HG02642 (cell line): ENCODE results near the gene CRAMP1.
A peak's percentile ranks its signal among the peaks of the same experiment; 100 is the strongest.

Experiments used
- ATAC-seq: cut with Tn5 transposase; IDR thresholded peaks from one replicate; pipeline ENCODE4 v1.9.1; 2021; ENCODE audit warnings: mild to moderate bottlenecking; ENCODE audit not compliant: unreplicated experiment, poor library complexity

CRAMP1 gene

DNA sequence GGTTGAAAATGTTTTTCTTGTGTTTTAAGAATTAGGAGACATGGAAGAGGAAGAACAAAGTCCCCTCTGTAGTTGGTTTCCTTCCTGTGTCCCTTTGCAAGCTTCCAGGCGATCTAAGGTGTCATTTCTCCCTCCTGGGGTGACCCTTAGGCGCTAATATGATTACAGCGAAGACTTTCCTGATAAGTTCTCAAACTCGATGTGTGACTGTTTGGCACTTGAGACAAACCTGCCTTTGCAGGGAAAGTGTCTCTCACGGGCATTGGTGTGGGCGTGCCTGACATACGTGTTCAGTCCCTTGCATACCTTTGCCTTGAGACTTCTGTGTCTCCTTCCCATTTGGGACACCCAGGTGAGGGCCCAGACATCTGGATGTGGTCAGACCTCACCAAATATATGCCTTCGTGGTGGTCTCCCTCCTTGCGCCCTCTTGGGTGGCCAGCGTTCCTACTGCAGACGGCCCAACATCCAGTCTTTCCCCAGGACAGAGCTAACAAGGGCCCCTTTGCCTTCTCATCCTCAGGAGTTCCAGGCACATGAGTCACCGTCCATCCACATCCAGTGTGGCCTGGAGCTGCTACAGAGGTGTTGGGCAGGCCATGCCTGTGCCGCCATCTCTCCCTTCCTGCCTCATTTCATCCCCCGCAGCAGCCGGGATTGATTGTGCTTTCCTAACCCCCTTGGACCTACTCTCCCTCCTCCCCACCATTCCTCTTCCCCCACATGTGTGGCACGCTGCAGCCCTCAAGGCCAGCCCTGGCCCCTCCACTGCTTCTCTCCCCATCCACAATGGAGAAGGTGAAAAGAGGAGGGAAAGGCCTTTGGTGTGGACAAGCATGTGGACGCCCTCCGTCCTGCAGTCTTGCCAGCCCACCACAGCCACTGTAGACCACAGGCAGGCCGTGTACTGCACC is 62.8 kb downstream of the CRAMP1 start:
- ATAC-seq, result no peak

- no peak for ATAC-seq
These were observed 64.5 kb downstream of the CRAMP1 start for GRCh38 chr16:1676661-1677060.

- no peak for ATAC-seq
These were observed 65.2 kb downstream of the CRAMP1 start for GRCh38 chr16:1677339-1677738.

DNA sequence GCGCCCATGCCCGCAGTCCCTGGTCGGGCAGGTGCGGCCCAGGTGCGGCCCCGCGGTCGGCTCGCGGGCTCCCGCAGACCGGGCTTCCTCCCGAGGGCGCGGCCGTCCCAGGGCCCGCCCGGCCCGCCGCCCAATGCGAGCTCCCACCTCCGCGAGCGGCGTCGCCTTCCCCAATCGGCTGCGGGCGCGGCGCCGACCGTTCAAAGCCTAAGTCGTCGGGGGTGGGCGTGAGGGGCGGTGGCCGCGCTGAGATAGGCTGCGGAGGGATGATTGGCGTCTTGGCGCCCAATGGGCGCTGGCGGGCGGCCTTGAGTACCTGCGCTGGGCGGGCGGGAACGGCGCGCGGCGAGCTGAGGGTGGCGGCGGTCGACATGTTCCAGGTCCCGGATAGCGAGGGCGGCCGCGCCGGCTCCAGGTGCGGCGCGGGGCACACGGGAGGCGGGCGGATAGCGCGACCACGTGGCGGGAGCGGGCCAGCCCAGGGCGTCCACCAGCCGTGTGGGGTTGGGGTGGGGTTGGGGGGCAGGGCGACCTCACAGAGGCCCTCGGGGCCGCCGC is 65.9 kb downstream of the CRAMP1 start, which contains the start of gene JPT2:
Gene JPT2, plus strand, starts transcription at position 338 of the 558 bp plus-strand sequence. Its CDS starts 34 bp downstream, at position 372.
- peak; percentile 92 for ATAC-seq

- ATAC-seq, result peak; percentile 14
These were observed 66.4 kb downstream of the CRAMP1 start for GRCh38 chr16:1678500-1679098.

GRCh38 chr16:1680361-1680760 is 68.2 kb downstream of the CRAMP1 start:
- ATAC-seq, result no peak

DNA sequence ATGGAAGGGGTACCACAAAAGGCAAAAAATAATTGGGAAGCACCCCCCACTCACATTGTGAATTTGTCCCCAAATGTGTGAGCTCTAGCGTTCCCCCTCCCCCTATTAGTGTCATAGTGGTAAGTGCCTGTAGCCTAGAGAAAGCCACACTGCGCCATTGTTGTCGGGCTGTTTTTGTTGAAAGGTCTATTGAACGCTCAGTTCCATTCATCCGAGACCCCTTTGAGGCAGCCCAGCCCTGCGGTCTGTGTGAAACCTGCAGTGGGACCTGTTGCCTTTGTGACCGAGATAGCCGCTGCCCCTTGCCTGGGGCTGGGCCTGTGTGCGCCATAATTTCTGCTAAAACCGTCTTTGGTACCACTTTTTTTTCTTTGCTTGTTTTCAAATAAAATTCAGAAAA is 68.9 kb downstream of the CRAMP1 start:
- no peak for ATAC-seq

DNA sequence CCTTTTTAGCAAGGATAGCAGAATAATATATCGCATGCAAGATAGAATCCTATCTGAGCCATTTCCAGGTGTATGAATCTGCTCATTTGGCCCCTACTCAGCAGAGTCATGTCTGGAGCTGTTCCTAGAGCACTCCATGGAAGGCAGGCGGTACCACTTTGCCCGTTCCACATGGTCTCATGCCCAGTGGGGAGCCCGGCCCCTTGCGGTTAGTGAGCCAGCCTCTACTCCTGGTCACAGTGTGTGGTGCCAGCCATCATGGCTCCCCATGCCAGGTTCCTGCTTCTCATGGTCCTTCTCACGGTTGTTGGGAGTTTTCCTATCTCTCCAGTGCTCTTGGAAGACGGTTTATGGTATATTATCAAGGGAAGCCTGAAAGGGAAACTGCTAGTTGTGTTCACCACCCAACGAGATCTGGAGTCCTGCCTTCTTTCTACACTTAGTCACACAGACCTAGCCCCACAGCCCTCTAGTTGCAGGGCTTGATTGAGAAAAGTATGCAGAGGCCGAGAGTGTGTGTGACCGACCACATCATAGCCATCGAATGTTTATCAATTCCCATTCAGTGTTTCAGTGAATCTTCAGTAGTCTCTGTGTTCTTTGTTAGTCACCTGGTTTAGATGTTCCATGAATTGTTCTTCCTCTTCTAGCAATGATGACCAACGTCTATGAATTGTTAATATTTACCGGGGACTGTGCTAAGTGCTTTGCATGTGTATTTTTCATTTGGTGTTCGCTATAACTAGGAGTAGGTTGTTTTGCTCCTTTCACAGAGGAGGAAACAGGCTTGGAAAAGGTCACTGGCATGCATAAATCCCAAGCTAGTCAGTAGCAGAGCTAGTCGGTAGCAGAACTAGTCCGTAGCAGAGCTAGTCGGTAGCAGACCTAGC is 75.5 kb downstream of the CRAMP1 start:
- ATAC-seq, result no peak

DNA sequence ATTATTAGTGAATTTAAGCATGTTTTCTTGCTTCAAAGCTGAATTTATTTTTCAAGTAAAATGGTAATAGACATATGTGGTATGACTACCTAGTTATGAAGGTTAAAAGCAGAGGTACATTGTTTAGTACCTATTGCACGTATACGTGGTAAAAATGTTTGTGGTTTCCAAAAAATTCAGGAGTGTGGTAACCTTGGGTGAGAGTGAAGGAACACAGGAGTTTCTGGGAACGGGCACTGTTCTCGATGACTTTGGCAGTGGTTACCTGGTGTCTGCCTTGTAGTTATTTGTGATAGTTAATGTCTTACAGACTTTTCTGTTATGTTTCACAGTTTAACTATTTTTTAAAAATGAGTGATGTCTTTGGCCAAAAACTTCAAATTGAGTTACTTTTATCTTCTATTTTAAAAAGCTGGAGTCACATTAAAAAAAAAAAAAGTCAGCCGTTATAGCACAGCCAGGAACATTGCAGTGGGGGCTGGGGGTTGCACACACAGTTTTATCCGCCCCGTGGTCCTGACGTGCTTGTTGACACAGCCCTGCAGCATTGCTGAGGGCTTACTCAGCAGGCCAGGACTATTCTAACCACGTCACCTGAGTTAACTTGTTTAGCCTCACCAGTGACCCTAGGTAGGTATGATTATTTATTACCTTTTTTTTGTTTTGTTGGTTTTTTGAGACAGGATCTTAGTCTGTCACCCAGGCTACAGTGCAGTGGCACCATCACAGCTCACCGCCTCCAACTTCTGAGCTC is 76.8 kb downstream of the CRAMP1 start:
- no peak for ATAC-seq

DNA sequence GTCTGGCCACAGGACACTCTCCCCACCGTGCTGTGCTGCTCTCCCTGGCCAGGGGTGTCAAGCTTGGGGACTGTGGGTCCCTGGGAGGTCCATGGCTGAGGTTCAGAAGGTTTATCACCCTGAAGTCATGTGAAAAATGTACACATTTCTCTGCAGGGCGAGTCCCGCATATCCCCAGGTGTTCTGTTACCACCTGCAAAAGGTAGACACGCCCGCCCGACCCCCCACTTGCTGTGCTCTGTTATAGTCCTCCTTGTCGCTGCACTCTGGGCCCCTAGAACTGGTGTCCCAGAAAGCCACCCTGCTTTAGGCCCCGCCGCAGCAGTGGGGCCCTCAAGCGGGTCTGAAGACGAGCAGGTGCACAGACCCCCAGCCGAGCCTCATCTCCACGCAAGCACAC is 77.7 kb downstream of the CRAMP1 start:
- no peak for ATAC-seq

- ATAC-seq, result no peak
These were observed 78.7 kb downstream of the CRAMP1 start for GRCh38 chr16:1690810-1691209.

GRCh38 chr16:1691276-1691675 is 79.1 kb downstream of the CRAMP1 start:
- ATAC-seq, result no peak

- no peak for ATAC-seq
These were observed 79.8 kb downstream of the CRAMP1 start for GRCh38 chr16:1691956-1692355.

DNA sequence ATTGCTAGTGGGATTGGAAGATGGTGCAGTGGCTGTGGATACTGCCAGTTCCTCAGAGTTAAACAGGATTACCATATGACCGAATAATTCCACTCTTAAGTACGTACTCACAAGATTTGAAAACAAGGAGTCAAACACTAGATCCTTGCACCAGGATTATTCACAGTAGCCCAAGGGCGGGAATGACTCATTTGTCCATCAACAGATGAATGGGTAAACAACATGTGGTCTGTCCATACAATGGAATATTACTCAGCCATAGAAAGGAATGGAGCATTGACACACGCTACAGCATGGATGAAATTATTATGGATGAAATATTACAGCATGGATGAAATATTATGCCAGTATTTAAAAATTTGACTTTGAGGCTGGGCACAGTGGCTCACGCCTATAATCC is 84.7 kb downstream of the CRAMP1 start:
- ATAC-seq, result no peak

DNA sequence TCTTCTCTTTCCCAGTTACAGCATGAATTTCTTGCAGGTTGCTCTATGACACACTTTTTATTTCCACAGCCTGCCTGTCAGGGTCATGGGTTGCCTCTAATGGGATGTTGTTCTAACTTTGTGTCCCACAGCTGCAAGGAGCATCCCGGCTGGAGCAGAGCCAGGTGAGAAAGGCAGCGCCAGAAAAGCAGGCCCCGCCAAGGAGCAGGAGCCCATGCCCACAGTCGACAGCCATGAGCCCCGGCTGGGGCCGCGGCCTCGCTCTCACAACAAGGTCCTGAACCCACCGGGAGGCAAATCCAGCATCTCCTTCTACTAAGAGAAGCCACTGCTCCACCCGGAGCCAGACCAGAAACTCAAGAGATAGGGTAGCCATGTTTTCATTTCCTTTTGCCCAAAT is 86.5 kb downstream of the CRAMP1 start:
- ATAC-seq, result no peak

DNA sequence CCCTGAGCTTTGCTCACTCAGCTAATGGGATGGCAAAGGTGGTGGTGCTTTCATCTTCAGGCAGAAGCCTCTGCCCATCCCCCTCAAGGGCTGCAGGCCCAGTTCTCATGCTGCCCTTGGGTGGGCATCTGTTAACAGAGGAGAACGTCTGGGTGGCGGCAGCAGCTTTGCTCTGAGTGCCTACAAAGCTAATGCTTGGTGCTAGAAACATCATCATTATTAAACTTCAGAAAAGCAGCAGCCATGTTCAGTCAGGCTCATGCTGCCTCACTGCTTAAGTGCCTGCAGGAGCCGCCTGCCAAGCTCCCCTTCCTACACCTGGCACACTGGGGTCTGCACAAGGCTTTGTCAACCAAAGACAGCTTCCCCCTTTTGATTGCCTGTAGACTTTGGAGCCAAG is 88.1 kb downstream of the CRAMP1 start:
- no peak for ATAC-seq

- no peak for ATAC-seq
These were observed 89.2 kb downstream of the CRAMP1 start for GRCh38 chr16:1701216-1701878.

- peak; percentile 1 for ATAC-seq
These were observed 93.1 kb downstream of the CRAMP1 start for GRCh38 chr16:1705324-1705687.

- ATAC-seq, result peak; percentile 86
These were observed 93.7 kb downstream of the CRAMP1 start, which contains the start of gene MAPK8IP3 for GRCh38 chr16:1705688-1706385. Gene MAPK8IP3, plus strand, starts transcription at chr16:1706195. Its CDS starts 145 bp downstream, at chr16:1706340.
